Neural progenitor cell (in vitro differentiated cells): ENCODE results near the gene SLC23A1. TPM values are rescaled to one million over a fixed set of nuclear protein-coding genes. Genes with fewer than 3 reads are reported as not detected.

Experiments used
- DNase-seq: peaks from one replicate; pipeline ENCODE4 v3.0.0-alpha.2; 2016; ENCODE audit warnings: low spot score
- H2AFZ ChIP-seq: fragments of 200-600 bp; sonication (generic); replicated peaks from 2 replicates; pipeline ENCODE4 v1.6.1; 2016; ENCODE audit warnings: antibody characterized with exemption
- H3F3A ChIP-seq: fragments of 200-600 bp; sonication (generic); 2 replicates; pipeline ENCODE4 v1.6.1; 2016; ENCODE audit warnings: antibody characterized with exemption, low read depth
- H3K27ac ChIP-seq: fragments of 200-600 bp; sonication (generic); 2 replicates; pipeline ENCODE4 v1.5.1; 2016; ENCODE audit warnings: mild to moderate bottlenecking
- H3K27me3 ChIP-seq: fragments of 200-600 bp; sonication (generic); 2 replicates; pipeline ENCODE4 v1.6.1; 2016; ENCODE audit warnings: mild to moderate bottlenecking, moderate library complexity
- H3K36me3 ChIP-seq: fragments of 200-600 bp; sonication (generic); 2 replicates; pipeline ENCODE4 v1.5.1; 2016
- H3K4me1 ChIP-seq: fragments of 200-600 bp; sonication (generic); 2 replicates; pipeline ENCODE4 v1.6.1; 2016; ENCODE audit warnings: mixed run types
- H3K4me2 ChIP-seq: fragments of 200-600 bp; sonication (generic); 2 replicates; pipeline ENCODE4 v1.6.1; 2016
- H3K4me3 ChIP-seq: fragments of 200-600 bp; sonication (generic); 2 replicates; pipeline ENCODE4 v1.5.1; 2016
- H3K79me2 ChIP-seq: fragments of 200-600 bp; sonication (generic); 2 replicates; pipeline ENCODE4 v1.6.1; 2016; ENCODE audit warnings: low read depth
- H3K9ac ChIP-seq: fragments of 200-600 bp; sonication (generic); 2 replicates; pipeline ENCODE4 v1.6.1; 2016
- H3K9me3 ChIP-seq: fragments of 200-600 bp; sonication (generic); 2 replicates; pipeline ENCODE4 v1.5.1; 2016; ENCODE audit warnings: low read depth
- H4K20me1 ChIP-seq: fragments of 200-600 bp; sonication (generic); 2 replicates; pipeline ENCODE4 v1.6.1; 2016; ENCODE audit warnings: low read depth
- H3K27ac Mint-ChIP-seq: 3 replicates; pipeline ENCODE4 v1.8.0; 2021; ENCODE audit warnings: mixed read lengths
- H3K27me3 Mint-ChIP-seq: 2 replicates; pipeline ENCODE4 v1.8.0; 2022; ENCODE audit warnings: low read depth, mild to moderate bottlenecking, inconsistent platforms, moderate library complexity, mixed read lengths; ENCODE audit not compliant: insufficient read depth
- H3K36me3 Mint-ChIP-seq: 3 replicates; pipeline ENCODE4 v1.8.0; 2021; ENCODE audit warnings: mixed read lengths
- H3K4me1 Mint-ChIP-seq: 3 replicates; pipeline ENCODE4 v1.8.0; 2021; ENCODE audit warnings: mixed read lengths
- H3K4me3 Mint-ChIP-seq: 3 replicates; pipeline ENCODE4 v1.8.0; 2021; ENCODE audit warnings: mild to moderate bottlenecking, moderate library complexity, mixed read lengths
- H3K9me3 Mint-ChIP-seq: 3 replicates; pipeline ENCODE4 v1.8.0; 2020; ENCODE audit warnings: mixed read lengths
- CTCF ChIP-seq: fragments of 200-600 bp; sonication (generic); IDR thresholded peaks from 2 replicates; pipeline ENCODE4 v1.5.1; 2017; ENCODE audit warnings: antibody characterized with exemption, mild to moderate bottlenecking
- EZH2 ChIP-seq: fragments of 200-600 bp; sonication (generic); IDR thresholded peaks from 2 replicates; pipeline ENCODE4 v1.6.1; 2017; ENCODE audit warnings: antibody characterized with exemption, mild to moderate bottlenecking, moderate library complexity
- EZH2phosphoT487 ChIP-seq: fragments of 200-600 bp; sonication (generic); IDR thresholded peaks from 2 replicates; pipeline ENCODE4 v1.6.1; 2017; ENCODE audit warnings: antibody characterized with exemption
- total RNA-seq: library from RNA; depleted of rRNA; stranded (reverse); fragments of >200 nt; gene quantifications from 2 replicates; pipeline ENCODE4 v1.2.3, GENCODE V29; 2015; ENCODE audit warnings: low replicate concordance

The SLC23A1 gene
- total RNA-seq, 1 donor from 2014 or later = not detected

- peaks cover under 1% of the 10 kb centered on the region for H4K20me1 ChIP-seq
- Mint-ChIP-seq H3K9me3 (no peaks in the 10 kb centered on the region), H3K27ac (no peak overlapping the region), H3K27me3 (peaks cover 7% of the 10 kb centered on the region), H3K36me3 (peaks cover 13% of the 10 kb centered on the region), H3K4me3 (no peak overlapping the region), H3K4me1 (peaks cover 7% of the 10 kb centered on the region)
- no peak overlapping the region for H3K4me3 ChIP-seq
- H3K4me1 ChIP-seq = no peaks in the 10 kb centered on the region
- no peaks in the 10 kb centered on the region for H3K9me3 ChIP-seq
- H3F3A ChIP-seq = peaks cover 5% of the 10 kb centered on the region
- no peak for DNase-seq
- no peak overlapping the region for H3K27ac ChIP-seq
- no peaks in the 10 kb centered on the region for H3K36me3 ChIP-seq
- H3K79me2 ChIP-seq = no peaks in the 10 kb centered on the region
- H2AFZ ChIP-seq = no peak overlapping the region
- no peak overlapping the region for H3K4me2 ChIP-seq
- no peaks in the 10 kb centered on the region for H3K27me3 ChIP-seq
- no peak for TF ChIP-seq EZH2phosphoT487
- TF ChIP-seq EZH2 = no peak
- no peak for TF ChIP-seq CTCF
- H3K9ac ChIP-seq = no peak overlapping the region
Observed at GRCh38 chr5:139376364-139376763, 6.7 kb downstream of the SLC23A1 start.

GRCh38 chr5:139374909-139375308, 8.2 kb downstream of the SLC23A1 start:
- no peak for TF ChIP-seq EZH2phosphoT487
- TF ChIP-seq CTCF = no peak
- TF ChIP-seq EZH2 = no peak
- H3K4me2 ChIP-seq = no peak overlapping the region
- H4K20me1 ChIP-seq = peaks cover 7% of the 10 kb centered on the region
- no peaks in the 10 kb centered on the region for H3K4me1 ChIP-seq
- H3K27ac Mint-ChIP-seq = no peak overlapping the region
- H3K36me3 ChIP-seq = no peaks in the 10 kb centered on the region
- H3K4me3 Mint-ChIP-seq = no peak overlapping the region
- H3K4me1 Mint-ChIP-seq = no peaks in the 10 kb centered on the region
- H3F3A ChIP-seq = peaks cover 16% of the 10 kb centered on the region
- no peaks in the 10 kb centered on the region for H3K9me3 Mint-ChIP-seq
- H3K9me3 ChIP-seq = no peaks in the 10 kb centered on the region
- H3K79me2 ChIP-seq = no peaks in the 10 kb centered on the region
- H3K9ac ChIP-seq = no peak overlapping the region
- no peak for DNase-seq
- H3K27ac ChIP-seq = no peak overlapping the region
- peaks cover 7% of the 10 kb centered on the region for H3K27me3 Mint-ChIP-seq
- no peak overlapping the region for H3K4me3 ChIP-seq
- no peaks in the 10 kb centered on the region for H3K27me3 ChIP-seq
- peaks cover 15% of the 10 kb centered on the region for H3K36me3 Mint-ChIP-seq
- H2AFZ ChIP-seq = no peak overlapping the region

GRCh38 chr5:139371482-139372435, 11.3 kb downstream of the SLC23A1 start:
- no peaks in the 10 kb centered on the region for H3K79me2 ChIP-seq

More at GRCh38 chr5:139371482-139372435, 11.3 kb downstream of the SLC23A1 start:
- Histone ChIP-seq H3K27me3 (no peaks in the 10 kb centered on the region), H3K9ac (no peak overlapping the region), H4K20me1 (peaks cover 10% of the 10 kb centered on the region), H3K4me3 (no peak overlapping the region), H3K9me3 (no peaks in the 10 kb centered on the region), H3K36me3 (peaks cover 13% of the 10 kb centered on the region), H3K27ac (no peak overlapping the region), H2AFZ (no peak overlapping the region), H3K4me2 (no peak overlapping the region), H3K4me1 (no peaks in the 10 kb centered on the region), H3F3A (peaks cover 16% of the 10 kb centered on the region)
- Mint-ChIP-seq H3K4me3 (no peak overlapping the region), H3K4me1 (no peaks in the 10 kb centered on the region), H3K27me3 (peaks cover 3% of the 10 kb centered on the region), H3K9me3 (no peaks in the 10 kb centered on the region), H3K27ac (no peak overlapping the region), H3K36me3 (peaks cover 20% of the 10 kb centered on the region)
- TF ChIP-seq EZH2phosphoT487 (no peak), EZH2 (no peak), CTCF (no peak)
- DNase-seq = no peak
